Measurements from ENCODE around the gene MCTP1. TPM values are rescaled to one million over a fixed set of nuclear protein-coding genes. Genes with fewer than 3 reads are reported as not detected.

MCTP1 gene
- total and polyA plus RNA-seq, 9 of the 15 experiments (the other 6 are each of a cell fraction or from before 2014, with no cell fraction given): 0.04 to 0.93 (median 0.06) TPM; not detected in 4

DNA sequence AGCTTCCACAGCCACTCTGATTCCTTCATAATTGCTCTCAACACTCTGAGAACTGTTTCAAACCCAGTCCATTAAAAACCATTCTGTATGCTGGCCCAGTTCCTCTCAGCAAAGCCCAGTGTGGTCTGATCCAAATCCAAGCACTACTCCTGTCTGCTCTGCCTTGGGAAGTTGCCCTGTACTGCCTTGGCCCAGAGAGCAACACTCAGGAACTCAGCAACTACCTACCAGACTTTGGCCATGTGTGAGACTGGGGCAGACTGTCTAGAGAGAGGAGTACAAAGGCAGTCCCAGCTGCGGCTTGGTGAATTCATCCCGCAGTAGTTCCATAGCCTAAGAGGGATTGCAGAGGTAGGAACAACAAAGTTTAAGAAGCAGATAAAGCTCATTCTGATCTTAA lies 214.4 kb downstream of the MCTP1 start (continued):
- TF ChIP-seq, protein P1, sequence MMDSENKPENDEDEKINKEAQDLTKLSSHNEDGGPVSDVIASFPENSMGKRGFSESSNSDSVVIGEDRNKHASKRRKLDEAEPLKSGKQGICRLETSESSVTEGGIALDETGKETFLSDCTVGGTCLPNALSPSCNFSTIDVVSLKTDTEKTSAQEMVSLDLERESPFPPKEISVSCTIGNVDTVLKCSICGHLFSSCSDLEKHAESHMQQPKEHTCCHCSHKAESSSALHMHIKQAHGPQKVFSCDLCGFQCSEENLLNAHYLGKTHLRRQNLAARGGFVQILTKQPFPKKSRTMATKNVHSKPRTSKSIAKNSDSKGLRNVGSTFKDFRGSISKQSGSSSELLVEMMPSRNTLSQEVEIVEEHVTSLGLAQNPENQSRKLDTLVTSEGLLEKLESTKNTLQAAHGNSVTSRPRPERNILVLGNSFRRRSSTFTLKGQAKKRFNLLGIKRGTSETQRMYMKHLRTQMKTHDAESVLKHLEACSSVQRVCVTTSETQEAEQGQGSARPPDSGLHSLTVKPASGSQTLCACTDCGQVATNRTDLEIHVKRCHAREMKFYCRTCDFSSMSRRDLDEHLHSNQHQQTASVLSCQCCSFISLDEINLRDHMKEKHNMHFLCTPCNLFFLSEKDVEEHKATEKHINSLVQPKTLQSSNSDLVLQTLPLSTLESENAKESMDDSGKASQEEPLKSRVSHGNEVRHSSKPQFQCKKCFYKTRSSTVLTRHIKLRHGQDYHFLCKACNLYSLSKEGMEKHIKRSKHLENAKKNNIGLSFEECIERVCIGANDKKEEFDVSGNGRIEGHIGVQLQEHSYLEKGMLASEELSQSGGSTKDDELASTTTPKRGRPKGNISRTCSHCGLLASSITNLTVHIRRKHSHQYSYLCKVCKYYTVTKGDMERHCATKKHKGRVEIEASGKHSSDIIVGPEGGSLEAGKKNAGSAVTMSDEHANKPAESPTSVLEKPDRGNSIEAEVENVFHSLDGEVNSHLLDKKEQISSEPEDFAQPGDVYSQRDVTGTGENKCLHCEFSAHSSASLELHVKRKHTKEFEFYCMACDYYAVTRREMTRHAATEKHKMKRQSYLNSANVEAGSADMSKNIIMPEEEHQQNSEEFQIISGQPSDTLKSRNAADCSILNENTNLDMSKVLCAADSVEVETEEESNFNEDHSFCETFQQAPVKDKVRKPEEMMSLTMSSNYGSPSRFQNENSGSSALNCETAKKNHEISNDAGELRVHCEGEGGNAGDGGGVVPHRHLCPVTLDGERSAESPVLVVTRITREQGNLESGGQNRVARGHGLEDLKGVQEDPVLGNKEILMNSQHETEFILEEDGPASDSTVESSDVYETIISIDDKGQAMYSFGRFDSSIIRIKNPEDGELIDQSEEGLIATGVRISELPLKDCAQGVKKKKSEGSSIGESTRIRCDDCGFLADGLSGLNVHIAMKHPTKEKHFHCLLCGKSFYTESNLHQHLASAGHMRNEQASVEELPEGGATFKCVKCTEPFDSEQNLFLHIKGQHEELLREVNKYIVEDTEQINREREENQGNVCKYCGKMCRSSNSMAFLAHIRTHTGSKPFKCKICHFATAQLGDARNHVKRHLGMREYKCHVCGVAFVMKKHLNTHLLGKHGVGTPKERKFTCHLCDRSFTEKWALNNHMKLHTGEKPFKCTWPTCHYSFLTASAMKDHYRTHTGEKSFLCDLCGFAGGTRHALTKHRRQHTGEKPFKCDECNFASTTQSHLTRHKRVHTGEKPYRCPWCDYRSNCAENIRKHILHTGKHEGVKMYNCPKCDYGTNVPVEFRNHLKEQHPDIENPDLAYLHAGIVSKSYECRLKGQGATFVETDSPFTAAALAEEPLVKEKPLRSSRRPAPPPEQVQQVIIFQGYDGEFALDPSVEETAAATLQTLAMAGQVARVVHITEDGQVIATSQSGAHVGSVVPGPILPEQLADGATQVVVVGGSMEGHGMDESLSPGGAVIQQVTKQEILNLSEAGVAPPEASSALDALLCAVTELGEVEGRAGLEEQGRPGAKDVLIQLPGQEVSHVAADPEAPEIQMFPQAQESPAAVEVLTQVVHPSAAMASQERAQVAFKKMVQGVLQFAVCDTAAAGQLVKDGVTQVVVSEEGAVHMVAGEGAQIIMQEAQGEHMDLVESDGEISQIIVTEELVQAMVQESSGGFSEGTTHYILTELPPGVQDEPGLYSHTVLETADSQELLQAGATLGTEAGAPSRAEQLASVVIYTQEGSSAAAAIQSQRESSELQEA (IDR thresholded peaks at IDR 0.05; ENCODE audit: low read depth): no peak

DNA sequence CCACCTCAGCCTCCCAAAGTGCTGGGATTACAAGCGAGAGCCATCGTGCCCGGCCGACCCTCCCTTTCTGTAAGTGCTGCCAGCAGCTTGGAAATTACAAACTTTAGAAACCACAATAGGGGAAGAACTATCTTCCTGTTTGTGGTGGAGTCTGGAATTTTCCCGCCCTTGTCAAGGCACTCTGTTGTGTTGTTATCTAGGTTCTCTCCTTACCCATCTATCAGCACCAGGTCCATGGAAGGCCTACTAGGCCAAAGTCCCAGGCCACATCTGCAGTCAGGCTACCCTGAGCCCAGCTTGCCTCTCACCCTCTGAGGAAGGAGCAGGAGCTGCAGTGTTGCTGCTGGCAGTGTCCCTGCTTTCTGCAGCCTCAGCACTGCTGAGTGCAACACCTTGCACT lies 214.9 kb downstream of the MCTP1 start:
- Histone ChIP-seq H3K27ac (ENCODE audit: extremely low read depth, low read depth, low read length) (no peak overlapping the region), H3K4me2 (ENCODE audit: insufficient read depth, low read length) (no peak overlapping the region), H3K79me2 (ENCODE audit: control insufficient read depth, insufficient read depth, low read length) (no peaks in the 10 kb centered on the region), H3K4me3 (no peak overlapping the region), H3K9me3 (replicated peaks; ENCODE audit: control insufficient read depth, insufficient read depth, low read depth, low read length) (no peaks in the 10 kb centered on the region), H2AFZ (ENCODE audit: low read depth, low read length) (no peak overlapping the region), H3K9me1 (ENCODE audit: control insufficient read depth, insufficient read depth, low read length) (no peaks in the 10 kb centered on the region), H3K4me1 (replicated peaks in 1 of 2; ENCODE audit: control insufficient read depth in 2 of 2, insufficient read depth in 2 of 2, low read length in 2 of 2) (no peaks in the 10 kb centered on the region), H3K9ac (ENCODE audit: insufficient read depth in 1 of 2, low read depth in 2 of 2, low read length in 2 of 2) (no peak overlapping the region), H3K36me3 (ENCODE audit: control insufficient read depth, insufficient read depth, low read length) (no peaks in the 10 kb centered on the region), H4K20me1 (replicated peaks; ENCODE audit: control insufficient read depth, insufficient read depth, low read length) (no peaks in the 10 kb centered on the region), H3K27me3 (ENCODE audit: control insufficient read depth in 2 of 2, insufficient read depth in 2 of 2, low read length in 2 of 2) (no peaks in the 10 kb centered on the region)
- no TSS peak for BruUV-seq (replicated peaks)
- in situ Hi-C loops (cut with MboI) (no loop called here), intact Hi-C loops (cut with micrococcal nuclease) (no loop called here)
- no peak for ATAC-seq
- 0% methylated on average over 5 of the region's 5 CpGs for WGBS (ENCODE audit: insufficient coverage, low coverage, missing lambda C conversion rate)
- POLR2A ChIA-PET: interaction anchor here (1.0 kb wide), 1 partner anchor 11 kb away, joined by 3 read pairs; no protein-coding TSS in a partner anchor
- no peak for TF ChIP-seq ZNF347 (CRISPR knock-in tag; IDR thresholded peaks at IDR 0.05; ENCODE audit: low read depth)
- TF ChIP-seq CXXC5 (CRISPR knock-in tag; IDR thresholded peaks at IDR 0.05): no peak
- TF ChIP-seq STAT5B (CRISPR knock-in tag; IDR thresholded peaks at IDR 0.05): no peak
- no peak for TF ChIP-seq ZNF79 (CRISPR knock-in tag; IDR thresholded peaks at IDR 0.05; ENCODE audit: low read depth)
- TF ChIP-seq, protein P2, sequence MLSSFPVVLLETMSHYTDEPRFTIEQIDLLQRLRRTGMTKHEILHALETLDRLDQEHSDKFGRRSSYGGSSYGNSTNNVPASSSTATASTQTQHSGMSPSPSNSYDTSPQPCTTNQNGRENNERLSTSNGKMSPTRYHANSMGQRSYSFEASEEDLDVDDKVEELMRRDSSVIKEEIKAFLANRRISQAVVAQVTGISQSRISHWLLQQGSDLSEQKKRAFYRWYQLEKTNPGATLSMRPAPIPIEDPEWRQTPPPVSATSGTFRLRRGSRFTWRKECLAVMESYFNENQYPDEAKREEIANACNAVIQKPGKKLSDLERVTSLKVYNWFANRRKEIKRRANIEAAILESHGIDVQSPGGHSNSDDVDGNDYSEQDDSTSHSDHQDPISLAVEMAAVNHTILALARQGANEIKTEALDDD (IDR thresholded peaks at IDR 0.05): no peak
- TF ChIP-seq SRSF1 (IDR thresholded peaks at IDR 0.05; ENCODE audit: low read depth, low read length): no peak
- TF ChIP-seq ZNF589 (CRISPR knock-in tag; IDR thresholded peaks at IDR 0.05; ENCODE audit: low read depth): no peak
- no peak for TF ChIP-seq TBP (optimal IDR thresholded peaks at IDR 0.05; ENCODE audit: low read depth, low read length)
- TF ChIP-seq ZNF699 (CRISPR knock-in tag; IDR thresholded peaks at IDR 0.05; ENCODE audit: insufficient replicate concordance): no peak
- TF ChIP-seq CBFA2T2 (conservative IDR thresholded peaks at IDR 0.05): no peak
- FAIRE-seq: no peak
- DNase-seq (ENCODE audit: extremely low read depth in 1 of 4, low spot score in 3 of 4): no peak
- CTCF ChIA-PET (ENCODE audit: low intra/inter-chr PET ratio): no interaction called here
